ENCODE measurements around the gene GOLGA1.
A peak's percentile ranks its signal among the peaks of the same experiment; 100 is the strongest.
"Not testable (repeated sequence)": the region's sequence is repeated elsewhere in the genome, so short reads cannot be mapped to it uniquely, and the experiment has no call there.

The GOLGA1 gene

GRCh38 chr9:124940894-124941678, at the start of gene GOLGA1:
Gene GOLGA1, minus strand, starts transcription at chr9:124941083. Its CDS starts 2,372 bp downstream, at chr9:124938711.
- peak; percentile 96 for DNase-seq

- no peak for DNase-seq
Observed at GRCh38 chr9:124983698-124984097, 42.8 kb upstream of the GOLGA1 start.

DNA sequence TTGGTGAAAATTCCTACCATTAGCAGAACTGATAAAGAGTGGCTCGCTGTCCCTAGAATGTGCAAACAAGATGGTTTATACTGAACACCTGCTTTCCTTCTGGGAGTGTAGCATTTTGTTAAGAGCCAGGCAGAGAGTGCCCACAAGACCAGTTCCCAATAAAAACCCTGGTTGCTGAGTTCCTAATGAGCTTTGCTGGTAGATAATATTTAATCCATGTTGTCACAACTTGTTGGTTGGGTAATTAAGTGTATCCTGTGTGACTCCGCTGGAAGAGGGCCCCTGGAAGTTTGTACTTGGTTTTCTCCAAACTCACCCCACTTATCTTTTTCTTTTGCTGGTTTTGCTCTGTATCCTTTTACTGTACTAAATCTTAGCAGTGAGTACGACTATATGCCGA, 39.5 kb upstream of the GOLGA1 start:
- no peak for DNase-seq

- DNase-seq, result no peak
Observed at GRCh38 chr9:124975131-124975530, 34.2 kb upstream of the GOLGA1 start.

DNA sequence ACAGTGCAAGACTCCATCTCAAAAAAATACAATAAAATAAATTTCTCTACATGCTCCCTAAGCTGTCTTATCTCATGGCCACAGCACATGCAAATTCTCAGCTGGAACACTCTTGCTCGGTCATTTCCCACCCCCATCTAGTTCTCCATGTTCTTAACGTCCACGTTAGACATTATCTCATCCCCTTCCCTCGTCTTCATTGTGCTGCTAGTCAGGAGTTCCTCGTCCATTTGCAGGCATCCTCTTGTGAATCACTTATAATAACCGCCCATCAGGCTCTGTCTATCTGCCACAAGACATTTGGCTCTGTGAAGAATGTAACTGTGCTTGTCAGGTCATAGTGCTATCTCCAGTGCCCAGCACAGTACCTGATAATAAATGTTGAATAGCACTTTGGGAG, 32.9 kb upstream of the GOLGA1 start:
- no peak for DNase-seq

DNA sequence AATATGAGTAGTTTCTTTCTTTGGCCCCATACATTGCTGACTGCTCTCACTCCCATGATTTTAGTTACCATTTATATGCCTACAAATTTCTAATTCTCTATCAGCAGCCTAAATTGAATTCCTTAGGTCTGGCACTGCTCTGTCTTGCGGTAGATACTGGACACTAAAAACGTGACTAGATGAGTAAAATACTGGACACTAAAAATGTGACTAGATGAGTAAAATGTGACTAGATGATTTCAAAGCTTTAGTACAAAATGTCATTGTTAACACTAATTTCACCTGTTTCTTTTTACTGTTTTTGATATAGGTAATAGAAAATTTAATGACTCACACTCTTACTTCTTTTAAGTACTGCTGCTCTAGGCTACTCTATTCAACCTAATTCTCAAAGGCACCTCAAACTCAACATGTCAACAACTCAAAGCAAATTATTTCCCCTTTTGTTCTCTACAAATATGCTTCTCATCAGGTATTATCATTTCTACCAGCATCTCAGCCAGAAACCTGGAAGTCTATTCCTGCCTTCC, 31.4 kb upstream of the GOLGA1 start:
- no peak for DNase-seq

- no peak for DNase-seq
Observed at GRCh38 chr9:124969401-124969800, 28.5 kb upstream of the GOLGA1 start.

GRCh38 chr9:124968238-124968637, 27.4 kb upstream of the GOLGA1 start:
- no peak for DNase-seq

- not testable (repeated sequence) for DNase-seq
Observed at GRCh38 chr9:124965775-124966568, 25.1 kb upstream of the GOLGA1 start.

DNA sequence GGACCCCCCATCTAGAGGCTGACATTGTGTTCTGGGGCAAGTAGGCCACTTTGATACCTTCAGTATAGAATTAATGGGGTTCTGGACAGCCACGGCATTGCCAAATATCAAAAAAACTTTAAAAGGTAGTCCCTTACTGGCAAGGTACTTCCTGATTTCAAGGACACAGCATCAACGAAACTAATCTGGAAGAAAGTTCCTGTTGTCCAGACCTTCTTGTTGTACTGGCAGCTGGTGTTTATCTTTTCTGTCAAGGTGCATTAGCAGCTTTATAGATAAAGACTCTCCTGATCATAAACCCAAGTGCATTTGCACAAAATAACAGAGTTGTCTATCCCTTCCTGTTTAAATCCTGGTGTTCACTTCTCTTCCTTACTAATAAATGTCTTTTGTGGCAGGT, 23.7 kb upstream of the GOLGA1 start:
- DNase-seq, result no peak

GRCh38 chr9:124964056-124964455, 23.2 kb upstream of the GOLGA1 start:
- no peak for DNase-seq

GRCh38 chr9:124960409-124960752, 19.5 kb upstream of the GOLGA1 start:
- DNase-seq, result no peak

DNA sequence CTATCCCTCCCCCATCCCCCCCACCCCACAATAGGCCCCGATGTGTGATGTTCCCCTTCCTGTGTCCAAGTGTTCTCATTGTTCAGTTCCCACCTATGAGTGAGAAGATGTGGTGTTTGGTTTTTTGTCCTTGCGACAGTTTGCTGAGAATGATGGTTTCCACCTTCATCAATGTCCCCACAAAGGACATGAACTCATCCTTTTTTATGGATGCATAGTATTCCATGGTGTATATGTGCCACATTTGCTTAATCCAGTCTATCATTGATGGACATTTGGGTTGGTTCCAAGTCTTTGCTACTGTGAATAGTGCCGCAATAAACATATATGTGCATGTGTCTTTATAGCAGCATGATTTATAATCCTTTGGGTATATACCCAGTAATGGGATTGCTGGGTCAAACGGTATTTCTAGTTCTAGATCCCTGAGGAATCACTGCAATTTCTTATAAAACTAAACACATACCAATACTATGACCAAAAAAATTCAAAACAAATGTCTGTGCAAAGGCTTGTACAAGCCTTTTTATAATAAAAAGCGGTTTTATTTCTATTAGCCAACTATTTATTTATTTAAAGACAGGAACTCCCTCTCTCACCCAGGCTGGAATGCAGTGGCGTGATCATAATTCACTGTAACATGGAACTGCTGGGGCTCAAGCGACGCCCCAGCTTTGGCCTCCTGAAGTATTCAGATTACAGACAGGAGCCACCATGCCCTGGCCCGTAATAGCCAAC, 19.0 kb upstream of the GOLGA1 start:
- DNase-seq, result not testable (repeated sequence)

GRCh38 chr9:124954255-124954654, 13.4 kb upstream of the GOLGA1 start:
- DNase-seq, result no peak

GRCh38 chr9:124950050-124950718, 9.3 kb upstream of the GOLGA1 start:
- no peak for DNase-seq

GRCh38 chr9:124949387-124949786, 8.5 kb upstream of the GOLGA1 start:
- DNase-seq, result no peak

DNA sequence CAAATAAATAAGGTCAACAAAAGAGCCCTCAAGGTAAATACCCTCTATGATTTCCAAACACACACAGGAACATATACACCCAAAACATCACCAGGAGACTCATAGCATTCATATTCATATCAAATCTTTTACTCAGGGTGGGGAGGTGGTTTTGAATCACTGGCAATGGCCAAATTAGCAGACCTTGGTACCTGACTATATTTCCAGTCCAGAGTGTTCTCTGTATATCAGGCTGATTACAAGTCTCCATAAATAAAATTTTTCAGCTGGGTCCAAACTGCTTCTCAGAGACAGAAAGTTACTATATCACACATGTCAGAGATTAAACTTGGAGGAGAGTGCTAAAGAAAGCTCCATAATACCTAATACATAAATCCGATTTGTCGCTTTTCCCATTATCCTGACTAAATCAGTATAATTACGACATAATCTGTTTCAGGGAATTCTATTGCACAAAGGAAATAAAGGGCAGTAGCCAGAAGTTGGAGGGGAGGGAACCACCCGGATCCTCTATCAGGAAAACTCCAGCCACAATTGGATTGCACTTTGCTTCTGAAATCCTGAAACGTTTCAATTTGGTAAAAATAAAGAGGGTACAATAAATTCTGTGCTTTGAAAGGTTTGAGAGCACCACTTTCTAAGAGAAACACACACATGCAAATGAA, 7.0 kb upstream of the GOLGA1 start:
- DNase-seq, result no peak

DNA sequence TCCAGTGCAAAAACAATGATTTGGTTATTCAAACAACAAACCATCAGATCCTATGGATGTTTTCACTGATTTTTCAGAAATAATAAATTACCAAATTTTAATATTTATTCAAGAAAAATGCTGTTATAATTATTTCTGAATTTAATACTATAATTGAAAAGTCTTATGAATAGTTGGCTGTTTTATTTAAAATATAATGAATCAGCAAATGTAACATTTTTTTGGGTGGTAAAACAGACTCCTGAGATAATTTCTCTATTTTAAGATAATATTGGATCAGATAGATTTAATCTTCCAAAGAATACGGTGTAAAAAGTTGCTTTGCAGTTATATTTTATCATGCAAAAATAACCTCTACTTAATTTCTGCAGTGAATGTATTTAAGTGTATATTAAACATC, 5.3 kb upstream of the GOLGA1 start:
- no peak for DNase-seq

- peak; percentile 75 for DNase-seq
Observed at GRCh38 chr9:124941679-124942561, 1.0 kb upstream of the GOLGA1 start.

DNA sequence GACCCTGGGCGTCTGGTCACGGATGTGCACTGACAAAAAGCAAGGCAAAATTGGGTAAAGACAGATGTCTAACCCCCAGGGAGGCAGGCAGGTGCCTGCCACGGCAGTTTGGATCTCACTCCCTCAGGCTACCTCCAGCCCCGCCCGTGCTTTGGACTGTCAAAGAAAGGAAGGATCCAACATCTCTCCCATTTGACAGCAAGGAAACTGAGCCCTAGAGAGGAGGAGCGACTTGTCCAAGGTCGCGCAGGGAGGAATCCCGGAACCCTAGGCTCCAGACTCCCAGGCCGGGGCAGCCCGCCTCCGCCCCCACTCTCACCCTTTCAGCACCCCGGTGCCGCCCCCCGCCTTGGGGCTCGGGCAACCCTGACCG, 376 bp downstream of the GOLGA1 start:
- DNase-seq, result no peak

GRCh38 chr9:124939944-124940343, 939 bp downstream of the GOLGA1 start:
- no peak for DNase-seq

All from stimulated activated CD4-positive, alpha-beta T cell treated with anti-CD3 and anti-CD28 coated beads, Interleukin-15, amount 100 ng/mL, for 24 hours (primary cell).